Ishikawa (cell line): ENCODE results near the gene DYDC1.

ENCODE experiments used
- CEBPB ChIP-seq: IDR thresholded peaks from 2 replicates; pipeline ENCODE4 v1.6.1; 2012
- CREB1 ChIP-seq: IDR thresholded peaks from 2 replicates; pipeline ENCODE4 v1.6.1; 2012; ENCODE audit warnings: low read depth
- EGR1 ChIP-seq: IDR thresholded peaks from 2 replicates; pipeline ENCODE4 v1.6.1; 2012
- EP300 ChIP-seq: IDR thresholded peaks from 2 replicates; pipeline ENCODE4 v1.6.1; 2012; ENCODE audit warnings: borderline replicate concordance
- FOXM1 ChIP-seq: IDR thresholded peaks from 2 replicates; pipeline ENCODE4 v1.6.1; 2012; ENCODE audit warnings: low read depth, borderline replicate concordance
- NFIC ChIP-seq: IDR thresholded peaks from 2 replicates; pipeline ENCODE4 v1.6.1; 2012
- RAD21 ChIP-seq: IDR thresholded peaks from 2 replicates; pipeline ENCODE4 v1.6.1; 2012; ENCODE audit warnings: low read depth
- REST ChIP-seq: IDR thresholded peaks from 2 replicates; pipeline ENCODE4 v1.6.1; 2012; ENCODE audit warnings: low read depth, mild to moderate bottlenecking
- TAF1 ChIP-seq: IDR thresholded peaks from 2 replicates; pipeline ENCODE4 v1.6.1; 2012; ENCODE audit warnings: low read depth, mild to moderate bottlenecking
- TCF12 ChIP-seq: IDR thresholded peaks from 2 replicates; pipeline ENCODE4 v1.6.1; 2012; ENCODE audit warnings: low read depth
- TEAD4 ChIP-seq: IDR thresholded peaks from 2 replicates; pipeline ENCODE4 v1.6.1; 2012
- YY1 ChIP-seq: IDR thresholded peaks from 2 replicates; pipeline ENCODE4 v1.6.1; 2012; ENCODE audit warnings: low read depth
- ZBTB7A ChIP-seq: IDR thresholded peaks from 2 replicates; pipeline ENCODE4 v1.6.1; 2012; ENCODE audit warnings: low read depth
- TF ChIP-seq, protein P1 (sequence below): IDR thresholded peaks from 2 replicates; pipeline ENCODE4 v1.6.1; 2012
- TF ChIP-seq, protein P2 (sequence below): IDR thresholded peaks from 2 replicates; pipeline ENCODE4 v1.6.1; 2012

DYDC1 gene

DNA sequence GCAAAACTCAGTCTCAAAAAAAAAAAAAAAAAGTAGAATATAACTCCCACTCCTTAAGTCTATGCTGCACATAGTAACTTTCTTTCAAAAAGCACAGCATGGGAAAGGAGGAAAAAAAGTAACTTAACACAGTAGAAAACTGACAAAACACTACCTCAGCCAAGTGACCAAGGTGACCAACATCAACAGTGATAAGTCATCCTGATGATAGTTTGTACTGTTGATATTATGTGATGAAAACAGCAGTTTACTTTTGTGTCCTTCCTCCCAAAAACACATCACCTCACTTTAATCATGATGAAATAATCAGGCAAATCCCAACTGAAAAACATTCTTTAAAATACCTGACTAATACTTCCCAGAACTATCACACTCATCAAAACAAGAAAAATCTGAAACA lies 37.8 kb downstream of the DYDC1 start:
- TF ChIP-seq ZBTB7A (no peak), YY1 (no peak), NFIC (no peak), EP300 (no peak), TCF12 (no peak), TAF1 (no peak), REST (no peak), CEBPB (no peak), FOXM1 (no peak), EGR1 (no peak)
- TF ChIP-seq, protein P1, sequence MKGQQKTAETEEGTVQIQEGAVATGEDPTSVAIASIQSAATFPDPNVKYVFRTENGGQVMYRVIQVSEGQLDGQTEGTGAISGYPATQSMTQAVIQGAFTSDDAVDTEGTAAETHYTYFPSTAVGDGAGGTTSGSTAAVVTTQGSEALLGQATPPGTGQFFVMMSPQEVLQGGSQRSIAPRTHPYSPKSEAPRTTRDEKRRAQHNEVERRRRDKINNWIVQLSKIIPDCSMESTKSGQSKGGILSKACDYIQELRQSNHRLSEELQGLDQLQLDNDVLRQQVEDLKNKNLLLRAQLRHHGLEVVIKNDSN = no peak

GRCh38 chr10:80315391-80315790 lies 41.2 kb downstream of the DYDC1 start:
- no peak for TF ChIP-seq RAD21
- TF ChIP-seq TAF1 = no peak

GRCh38 chr10:80313523-80313922 lies 43.0 kb downstream of the DYDC1 start:
- no peak for TF ChIP-seq RAD21
- TF ChIP-seq YY1 = no peak

GRCh38 chr10:80296942-80297341 lies 59.6 kb downstream of the DYDC1 start:
- TF ChIP-seq CREB1 (no peak), CEBPB (no peak), TEAD4 (no peak), YY1 (no peak), REST (no peak), EP300 (no peak), EGR1 (no peak), RAD21 (no peak)

DNA sequence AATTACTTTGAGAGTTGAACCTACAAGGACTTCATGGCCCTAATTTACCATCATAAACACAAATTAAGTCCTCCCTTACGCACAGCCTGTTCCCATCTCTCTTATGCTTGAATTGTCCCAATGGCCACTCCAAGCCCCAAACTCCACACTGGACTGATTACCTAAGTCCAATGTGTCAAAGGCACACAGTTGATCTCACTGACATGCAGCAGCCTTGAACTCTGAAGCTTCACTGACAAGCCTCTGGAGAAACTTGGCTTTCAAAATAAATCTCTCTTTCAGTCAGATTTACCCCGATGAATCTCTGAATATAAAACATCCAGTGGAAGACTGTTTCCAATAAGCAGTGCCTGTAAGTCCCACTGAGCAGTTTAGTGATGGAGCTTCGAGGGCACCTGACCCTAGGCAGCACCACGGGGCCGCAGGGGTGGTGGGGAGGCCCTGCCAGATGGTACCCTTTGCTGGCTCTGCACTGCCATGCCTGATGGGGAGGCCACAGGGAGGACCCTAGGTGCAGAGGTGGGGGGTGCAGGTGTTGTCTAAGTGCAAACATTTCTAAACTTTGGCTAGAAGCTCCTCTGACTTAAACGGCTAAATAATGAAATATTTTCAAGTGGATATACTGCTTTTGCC lies 63.8 kb downstream of the DYDC1 start:
- TF ChIP-seq CREB1 (no peak), EGR1 (no peak), TEAD4 (no peak), ZBTB7A (no peak), FOXM1 (no peak), EP300 (no peak), TAF1 (no peak), REST (no peak), TCF12 (no peak), CEBPB (no peak), NFIC (no peak), YY1 (no peak), RAD21 (no peak)
- TF ChIP-seq, protein P1 = no peak
- TF ChIP-seq, protein P2, sequence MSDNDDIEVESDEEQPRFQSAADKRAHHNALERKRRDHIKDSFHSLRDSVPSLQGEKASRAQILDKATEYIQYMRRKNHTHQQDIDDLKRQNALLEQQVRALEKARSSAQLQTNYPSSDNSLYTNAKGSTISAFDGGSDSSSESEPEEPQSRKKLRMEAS = no peak
